Thyroid gland (tissue), 4 donors: ENCODE results near the gene IPO9.
A peak's percentile ranks its signal among the peaks of the same experiment; 100 is the strongest.

Source experiments
- POLR2A ChIP-seq, 2 donors: fragments of 450-650 bp; IDR thresholded peaks; one replicate each; pipeline ENCODE4 v1.6.1; 2017; ENCODE audit warnings: antibody characterized with exemption in 2 of 2, mild to moderate bottlenecking in 2 of 2, moderate library complexity in 1 of 2
- TF ChIP-seq, protein P1 (sequence below), 6 experiments: fragments of 200-600 bp in 3 of 6; fragments of 450-650 bp in 3 of 6; sonication (generic) in 3 of 6; IDR thresholded peaks; one replicate each; pipeline ENCODE4 v1.5.1; 2016 to 2019; ENCODE audit warnings: antibody characterized with exemption in 6 of 6, mild to moderate bottlenecking in 2 of 6, inconsistent platforms in 1 of 6, moderate library complexity in 1 of 6

DNA sequence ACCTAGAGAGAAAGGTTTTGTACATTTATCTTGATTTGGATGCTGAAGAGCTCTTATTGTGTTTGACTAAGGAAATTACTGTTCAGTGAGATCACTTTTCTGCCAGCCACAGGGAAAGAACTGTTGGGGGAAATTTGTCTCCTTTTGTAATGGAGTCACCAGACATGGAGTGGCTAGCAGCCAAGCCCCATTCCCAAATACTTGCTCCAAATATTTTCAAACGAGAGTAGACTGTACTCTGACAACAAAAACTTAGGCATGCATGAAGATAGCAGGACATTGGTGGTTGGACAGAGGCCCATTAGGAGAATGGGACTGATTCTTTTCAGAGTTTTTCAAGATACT, 21.1 kb downstream of the IPO9 start:
- TF ChIP-seq, protein P1, sequence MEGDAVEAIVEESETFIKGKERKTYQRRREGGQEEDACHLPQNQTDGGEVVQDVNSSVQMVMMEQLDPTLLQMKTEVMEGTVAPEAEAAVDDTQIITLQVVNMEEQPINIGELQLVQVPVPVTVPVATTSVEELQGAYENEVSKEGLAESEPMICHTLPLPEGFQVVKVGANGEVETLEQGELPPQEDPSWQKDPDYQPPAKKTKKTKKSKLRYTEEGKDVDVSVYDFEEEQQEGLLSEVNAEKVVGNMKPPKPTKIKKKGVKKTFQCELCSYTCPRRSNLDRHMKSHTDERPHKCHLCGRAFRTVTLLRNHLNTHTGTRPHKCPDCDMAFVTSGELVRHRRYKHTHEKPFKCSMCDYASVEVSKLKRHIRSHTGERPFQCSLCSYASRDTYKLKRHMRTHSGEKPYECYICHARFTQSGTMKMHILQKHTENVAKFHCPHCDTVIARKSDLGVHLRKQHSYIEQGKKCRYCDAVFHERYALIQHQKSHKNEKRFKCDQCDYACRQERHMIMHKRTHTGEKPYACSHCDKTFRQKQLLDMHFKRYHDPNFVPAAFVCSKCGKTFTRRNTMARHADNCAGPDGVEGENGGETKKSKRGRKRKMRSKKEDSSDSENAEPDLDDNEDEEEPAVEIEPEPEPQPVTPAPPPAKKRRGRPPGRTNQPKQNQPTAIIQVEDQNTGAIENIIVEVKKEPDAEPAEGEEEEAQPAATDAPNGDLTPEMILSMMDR (IDR thresholded peaks at IDR 0.05): no peak
- peak in 1 of 2 donors; percentile 33 for TF ChIP-seq POLR2A (IDR thresholded peaks at IDR 0.05)
